Mesenchymal stem cell (in vitro differentiated cells and primary cell): ENCODE data around the gene TTC39A.

ENCODE experiments used
- DNase-seq: peaks from one replicate; pipeline ENCODE4 v3.0.0-alpha.2; 2013
- H2AFZ ChIP-seq: one replicate; pipeline ENCODE4 v1.6.1; 2013; ENCODE audit warnings: low read depth, mild to moderate bottlenecking, control low read depth, inconsistent platforms, low read length, moderate library complexity
- H2AK5ac ChIP-seq: 2 replicates; pipeline ENCODE4 v1.6.1; 2013; ENCODE audit warnings: low read length, moderate library complexity, mild to moderate bottlenecking, inconsistent platforms; ENCODE audit not compliant: severe bottlenecking
- H2BK120ac ChIP-seq: one replicate; pipeline ENCODE4 v1.6.1; 2013; ENCODE audit warnings: low read depth, mild to moderate bottlenecking, inconsistent platforms, low read length, moderate library complexity
- H2BK12ac ChIP-seq, 2 experiments: one replicate each; pipeline ENCODE4 v1.6.1; 2013; ENCODE audit warnings: inconsistent platforms in 2 of 2, low read length in 2 of 2, mild to moderate bottlenecking in 2 of 2, moderate library complexity in 2 of 2, control low read depth in 1 of 2
- H2BK15ac ChIP-seq: one replicate; pipeline ENCODE4 v1.6.1; 2013; ENCODE audit warnings: mild to moderate bottlenecking, low read depth, inconsistent platforms; ENCODE audit not compliant: poor library complexity, severe bottlenecking
- H2BK5ac ChIP-seq: 2 replicates; pipeline ENCODE4 v1.6.1; 2013; ENCODE audit warnings: low read depth, mild to moderate bottlenecking, low read length, control low read depth, inconsistent platforms; ENCODE audit not compliant: poor library complexity, severe bottlenecking
- H3K14ac ChIP-seq, 2 experiments: one replicate each; pipeline ENCODE4 v1.6.1; 2013; ENCODE audit warnings: inconsistent platforms in 2 of 2, low read length in 2 of 2, control low read depth in 1 of 2, mild to moderate bottlenecking in 1 of 2, moderate library complexity in 1 of 2
- H3K18ac ChIP-seq, 2 experiments: one replicate each; pipeline ENCODE4 v1.6.1; 2013; ENCODE audit warnings: inconsistent platforms in 2 of 2, low read length in 2 of 2, control low read depth in 1 of 2, low read depth in 1 of 2, mild to moderate bottlenecking in 1 of 2
- H3K23ac ChIP-seq, 2 experiments: one replicate each; pipeline ENCODE4 v1.6.1; 2013; ENCODE audit warnings: inconsistent platforms in 2 of 2, low read length in 2 of 2, mild to moderate bottlenecking in 2 of 2, moderate library complexity in 2 of 2, control low read depth in 1 of 2
- H3K27ac ChIP-seq: 2 replicates; pipeline ENCODE4 v1.5.1; 2013; ENCODE audit warnings: mild to moderate bottlenecking, moderate library complexity, low read length, control low read depth, inconsistent platforms; ENCODE audit not compliant: poor library complexity, severe bottlenecking
- H3K27me3 ChIP-seq, 2 experiments: 2 replicates each; pipeline versions ENCODE4 v1.6.1 to v1.7.0; 2013; ENCODE audit warnings: low read length in 2 of 2, mild to moderate bottlenecking in 2 of 2, moderate library complexity in 2 of 2, control low read depth in 1 of 2, inconsistent platforms in 1 of 2; ENCODE audit not compliant: control insufficient read depth in 1 of 2, insufficient read depth in 1 of 2
- H3K36me3 ChIP-seq, 2 experiments: 2 replicates each; pipeline versions ENCODE4 v1.6.1 to v1.7.0; 2013; ENCODE audit warnings: low read length in 2 of 2, control low read depth in 1 of 2, inconsistent platforms in 1 of 2, low read depth in 1 of 2, mild to moderate bottlenecking in 1 of 2; ENCODE audit not compliant: insufficient read depth in 2 of 2, control insufficient read depth in 1 of 2
- H3K4ac ChIP-seq, 2 experiments: one replicate each; pipeline ENCODE4 v1.6.1; 2013; ENCODE audit warnings: inconsistent platforms in 2 of 2, low read length in 2 of 2, mild to moderate bottlenecking in 2 of 2, moderate library complexity in 2 of 2, control low read depth in 1 of 2, low read depth in 1 of 2
- H3K4me1 ChIP-seq: 2 replicates; pipeline ENCODE4 v1.6.1; 2013; ENCODE audit warnings: low read depth, low read length, control low read depth; ENCODE audit not compliant: control insufficient read depth, insufficient read depth
- H3K4me2 ChIP-seq: 2 replicates; pipeline ENCODE4 v1.6.1; 2013; ENCODE audit warnings: low read length, mild to moderate bottlenecking, inconsistent platforms; ENCODE audit not compliant: poor library complexity, severe bottlenecking
- H3K4me3 ChIP-seq, 2 experiments: 2 replicates each; pipeline versions ENCODE4 v1.5.1 to v1.7.0; 2013; ENCODE audit warnings: low read length in 2 of 2, mild to moderate bottlenecking in 2 of 2, control low read depth in 1 of 2, low read depth in 1 of 2; ENCODE audit not compliant: insufficient read depth in 1 of 2
- H3K79me1 ChIP-seq: replicated peaks from 2 replicates; pipeline ENCODE4 v1.6.1; 2013; ENCODE audit warnings: mild to moderate bottlenecking, control low read depth, low read length, inconsistent platforms; ENCODE audit not compliant: poor library complexity, severe bottlenecking
- H3K9ac ChIP-seq: 2 replicates; pipeline ENCODE4 v1.7.0; 2013; ENCODE audit warnings: mild to moderate bottlenecking, low read length, moderate library complexity
- H3K9me3 ChIP-seq: 2 replicates; pipeline ENCODE4 v1.7.0; 2013; ENCODE audit warnings: mild to moderate bottlenecking, low read length; ENCODE audit not compliant: control insufficient read depth
- H4K8ac ChIP-seq: one replicate; pipeline ENCODE4 v1.6.1; 2013; ENCODE audit warnings: inconsistent platforms, mild to moderate bottlenecking, low read length, moderate library complexity
- H4K91ac ChIP-seq: one replicate; pipeline ENCODE4 v1.6.1; 2013; ENCODE audit warnings: mild to moderate bottlenecking, low read length, inconsistent platforms
- WGBS: methylation state at CpG from one replicate; pipeline ENCODE4 v1.1.7; 2013; ENCODE audit warnings: mixed read lengths; 5-methylcytosine and 5-hydroxymethylcytosine counted together

The TTC39A gene

DNA sequence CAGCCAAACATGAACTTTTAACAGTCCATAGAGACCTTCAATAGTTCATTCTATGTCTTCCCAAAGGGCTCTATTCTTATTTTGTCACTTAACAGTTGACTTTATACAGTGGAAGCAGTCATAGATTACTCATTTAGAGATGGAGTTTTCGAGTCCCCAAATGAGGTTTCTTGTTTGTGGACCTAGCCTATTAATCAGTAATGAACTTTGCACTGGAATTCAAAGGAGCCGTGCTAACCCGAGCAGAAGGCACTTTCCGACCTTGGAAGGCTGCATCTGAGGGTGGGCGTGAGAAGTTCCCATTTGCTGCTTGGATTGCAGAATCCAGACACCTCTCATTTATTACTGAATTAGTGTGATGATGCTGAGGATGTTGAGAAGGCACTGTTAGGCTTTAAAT, 46.4 kb downstream of the TTC39A start:
- Histone ChIP-seq H2AK5ac (no peak overlapping the region), H3K79me1 (peaks cover 5% of the 10 kb centered on the region), H3K14ac (no peak overlapping the region), H3K4ac (no peak overlapping the region), H4K8ac (no peak overlapping the region), H2BK120ac (no peak overlapping the region), H2AFZ (no peak overlapping the region), H3K27ac (no peak overlapping the region), H2BK5ac (no peak overlapping the region), H3K9me3 (no peaks in the 10 kb centered on the region), H3K4me2 (no peak overlapping the region), H3K27me3 (no peaks in the 10 kb centered on the region), H2BK15ac (no peak overlapping the region), H3K36me3 (peaks cover 12 to 24% of the 10 kb centered on the region in 2 experiments), H3K4me3 (no peak overlapping the region), H3K4me1 (peaks cover 9% of the 10 kb centered on the region), H2BK12ac (no peak overlapping the region), H3K18ac (no peak overlapping the region), H4K91ac (no peak overlapping the region), H3K23ac (no peak overlapping the region), H3K9ac (no peak overlapping the region)
- 95% methylated on average over 4 of the region's 5 CpGs for WGBS
- DNase-seq, result no peak

DNA sequence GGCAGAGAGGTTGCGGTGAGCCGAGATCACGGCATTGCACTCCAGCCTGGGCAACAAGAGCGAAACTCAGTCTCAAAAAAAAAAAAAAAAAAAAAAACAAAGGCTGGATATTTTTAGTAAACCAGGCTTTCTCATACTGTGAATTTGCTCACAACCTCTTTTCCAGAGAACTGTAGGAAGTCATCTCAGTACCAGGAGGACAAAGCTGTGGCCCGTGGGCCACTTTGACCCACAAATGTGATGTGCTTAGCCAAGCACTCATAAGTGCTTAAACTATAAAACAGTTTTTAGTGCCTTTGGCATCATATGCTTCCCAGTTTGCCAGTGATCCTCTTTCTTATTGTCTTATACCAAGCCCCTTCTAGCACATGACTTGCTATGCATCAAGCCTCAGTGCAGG, 47.8 kb downstream of the TTC39A start:
- Histone ChIP-seq H3K4me1 (peaks cover 9% of the 10 kb centered on the region), H2BK12ac (no peak overlapping the region), H3K4ac (no peak overlapping the region), H3K4me3 (no peak overlapping the region), H2AFZ (no peak overlapping the region), H3K14ac (no peak overlapping the region), H3K18ac (no peak overlapping the region), H3K23ac (no peak overlapping the region), H2BK5ac (no peak overlapping the region), H3K27ac (no peak overlapping the region), H2BK15ac (no peak overlapping the region), H2BK120ac (no peak overlapping the region), H4K8ac (no peak overlapping the region), H3K27me3 (no peaks in the 10 kb centered on the region), H2AK5ac (no peak overlapping the region), H3K36me3 (peaks cover 15% of the 10 kb centered on the region in 2 experiments), H4K91ac (no peak overlapping the region), H3K9ac (no peak overlapping the region), H3K9me3 (no peaks in the 10 kb centered on the region), H3K79me1 (peaks cover 11% of the 10 kb centered on the region), H3K4me2 (no peak overlapping the region)
- DNase-seq, result no peak
- WGBS, result 99% methylated on average over 5 of the region's 5 CpGs

DNA sequence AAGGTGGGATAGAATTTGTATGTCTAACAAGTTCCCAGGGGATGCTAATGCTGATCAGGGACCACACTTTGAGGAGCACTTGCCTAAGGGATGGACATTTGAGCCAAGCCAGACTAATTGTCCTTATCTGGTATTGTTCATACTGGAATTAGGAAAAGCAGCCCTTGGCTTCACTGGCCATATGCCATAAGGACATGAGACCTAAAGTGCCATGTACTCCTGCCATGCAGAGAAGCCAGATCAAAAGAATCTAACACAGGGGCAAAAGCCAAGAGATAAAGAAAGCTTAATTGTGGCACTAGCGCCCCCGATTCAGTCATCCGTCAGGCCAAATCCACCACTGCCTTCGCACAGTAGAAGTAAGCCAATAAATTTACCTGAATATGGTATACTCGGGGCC, 48.6 kb downstream of the TTC39A start:
- H2BK12ac ChIP-seq, result no peak overlapping the region
- H3K4me3 ChIP-seq, result no peak overlapping the region
- peaks cover 15% of the 10 kb centered on the region for H3K79me1 ChIP-seq
- no peak overlapping the region for H2BK120ac ChIP-seq
- no peak overlapping the region for H2BK15ac ChIP-seq
- no peak overlapping the region for H3K9ac ChIP-seq
- no peak overlapping the region for H3K14ac ChIP-seq
- H3K36me3 ChIP-seq, result peaks cover 15 to 20% of the 10 kb centered on the region in 2 experiments
- H4K8ac ChIP-seq, result no peak overlapping the region
- H3K4ac ChIP-seq, result no peak overlapping the region
- no peak for DNase-seq
- WGBS, result 100% methylated on average over 5 of the region's 5 CpGs
- no peak overlapping the region for H2AFZ ChIP-seq
- no peak overlapping the region for H3K23ac ChIP-seq
- H2AK5ac ChIP-seq, result no peak overlapping the region
- H3K18ac ChIP-seq, result no peak overlapping the region
- H3K27me3 ChIP-seq, result no peaks in the 10 kb centered on the region
- H3K4me1 ChIP-seq, result peaks cover 9% of the 10 kb centered on the region
- H2BK5ac ChIP-seq, result no peak overlapping the region
- H4K91ac ChIP-seq, result no peak overlapping the region
- no peak overlapping the region for H3K4me2 ChIP-seq
- no peak overlapping the region for H3K27ac ChIP-seq
- H3K9me3 ChIP-seq, result no peaks in the 10 kb centered on the region

DNA sequence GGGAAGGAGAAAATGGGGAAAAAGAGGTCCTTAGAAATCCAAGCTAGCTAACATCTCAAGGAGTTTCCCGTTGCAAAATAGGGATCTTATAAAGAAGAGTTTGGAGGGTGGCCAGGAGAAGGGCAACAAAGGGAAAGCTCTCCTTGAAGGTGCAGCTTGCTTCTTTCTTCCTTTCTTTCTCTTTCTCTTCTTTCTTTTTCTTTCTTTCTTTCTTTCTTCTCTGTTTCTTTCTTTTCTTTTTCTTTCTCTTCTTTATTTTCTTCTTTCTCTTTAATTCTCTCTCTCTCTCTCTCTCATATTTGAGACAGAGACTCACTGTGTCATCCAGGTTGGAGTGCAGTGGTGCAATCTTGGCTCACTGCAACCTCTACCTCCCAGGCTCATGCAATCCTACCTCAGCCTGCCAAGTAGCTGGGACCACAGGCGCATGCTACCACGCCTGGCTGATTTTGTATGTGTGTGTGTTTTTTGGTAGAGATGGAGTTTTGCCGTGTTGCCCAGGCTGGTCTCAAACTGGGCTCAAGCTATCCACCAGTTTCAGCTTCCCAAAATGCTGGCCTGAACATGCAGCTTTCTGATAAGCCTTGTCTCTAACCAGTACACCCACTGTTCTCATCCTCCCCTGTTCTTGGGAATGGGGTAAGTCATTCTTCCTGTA, 49.9 kb downstream of the TTC39A start:
- 88% methylated on average over 1 of the region's 4 CpGs for WGBS
- no peak overlapping the region for H3K14ac ChIP-seq
- H4K8ac ChIP-seq, result no peak overlapping the region
- H2BK15ac ChIP-seq, result no peak overlapping the region
- H3K9ac ChIP-seq, result no peak overlapping the region
- H3K27me3 ChIP-seq, result no peaks in the 10 kb centered on the region
- H3K23ac ChIP-seq, result no peak overlapping the region
- DNase-seq, result no peak
- H2BK12ac ChIP-seq, result no peak overlapping the region
- H3K18ac ChIP-seq, result no peak overlapping the region
- H4K91ac ChIP-seq, result no peak overlapping the region
- H3K4ac ChIP-seq, result no peak overlapping the region
- H3K4me1 ChIP-seq, result peaks cover 9% of the 10 kb centered on the region
- H2AFZ ChIP-seq, result no peak overlapping the region
- H3K27ac ChIP-seq, result no peak overlapping the region
- no peak overlapping the region for H2BK5ac ChIP-seq
- H3K4me2 ChIP-seq, result no peak overlapping the region
- peaks cover 15 to 32% of the 10 kb centered on the region in 2 experiments for H3K36me3 ChIP-seq
- H3K4me3 ChIP-seq, result no peak overlapping the region
- H2AK5ac ChIP-seq, result no peak overlapping the region
- H3K9me3 ChIP-seq, result no peaks in the 10 kb centered on the region
- H3K79me1 ChIP-seq, result peaks cover 18% of the 10 kb centered on the region
- no peak overlapping the region for H2BK120ac ChIP-seq
